ENCODE data around the gene NUDT3. TPM values are rescaled to one million over a fixed set of nuclear protein-coding genes. Genes with fewer than 3 reads are reported as not detected.

NUDT3 gene
- total and polyA plus RNA-seq, 9 of the 15 experiments (the other 6 are each of a cell fraction or from before 2014, with no cell fraction given) = 5.4 to 81.2 (median 56.4) TPM

- TF ChIP-seq SNAPC5 (CRISPR knock-in tag; IDR thresholded peaks at IDR 0.05) (0 out of 2 replicates have a peak, but pooled peaks have one; percentile 35), SMARCA4 (IDR thresholded peaks at IDR 0.05) (0 out of 2 replicates have a peak, but pooled peaks have one; percentile 50), E2F8 (IDR thresholded peaks at IDR 0.05; ENCODE audit: low read depth, partially characterized antibody) (no peak), HES1 (IDR thresholded peaks at IDR 0.05; ENCODE audit: low read depth) (no peak), FOXJ2 (tag; IDR thresholded peaks at IDR 0.05) (no peak), TFAP4 (CRISPR knock-in tag; IDR thresholded peaks at IDR 0.05; ENCODE audit: borderline replicate concordance) (peak; percentile 78; the same call in 1 of the 2 replicates), FOXP1 (CRISPR knock-in tag; IDR thresholded peaks at IDR 0.05) (peak; percentile 87), MGA (IDR thresholded peaks at IDR 0.05) (peak; percentile 39; the same call in 1 of the 2 replicates), ZNF263 (CRISPR knock-in tag; IDR thresholded peaks at IDR 0.05; ENCODE audit: borderline replicate concordance) (peak; percentile 56; the same call in 1 of the 2 replicates)
Observed at GRCh38 chr6:34425498-34426410, 33.3 kb upstream of the NUDT3 start, which contains the start of gene RPS10 (continued).
